ENCODE data around the gene CACNA2D4. TPM values are rescaled to one million over a fixed set of nuclear protein-coding genes. Genes with fewer than 3 reads are reported as not detected.
A peak's percentile ranks its signal among the peaks of the same experiment; 100 is the strongest.

CACNA2D4 gene
- total and polyA plus RNA-seq, 4 donors = 0.95 to 1.8 (median 1.7) TPM

- DNase-seq (ENCODE audit: low read depth in 4 of 6, low spot score in 6 of 6) = no peak
- no peaks in the 10 kb centered on the region for H3K4me1 ChIP-seq (ENCODE audit: control insufficient read depth, insufficient read depth, low read length)
- no peaks in the 10 kb centered on the region for H3K27me3 ChIP-seq (ENCODE audit: control insufficient read depth, insufficient read depth, low read length)
- H3K27ac ChIP-seq (ENCODE audit: low read depth, low read length) = no peak overlapping the region
- H3K9me3 ChIP-seq (ENCODE audit: control insufficient read depth, insufficient read depth, low read length) = no peaks in the 10 kb centered on the region
- H3K36me3 ChIP-seq (ENCODE audit: control insufficient read depth, insufficient read depth, low read length) = no peaks in the 10 kb centered on the region
- WGBS (ENCODE audit: insufficient coverage) = 86% methylated on average over 3 of the region's 3 CpGs
- H3K4me3 ChIP-seq (ENCODE audit: low read depth, low read length) = no peak overlapping the region
Observed at GRCh38 chr12:1881936-1882335, 36.5 kb downstream of the CACNA2D4 start.

DNA sequence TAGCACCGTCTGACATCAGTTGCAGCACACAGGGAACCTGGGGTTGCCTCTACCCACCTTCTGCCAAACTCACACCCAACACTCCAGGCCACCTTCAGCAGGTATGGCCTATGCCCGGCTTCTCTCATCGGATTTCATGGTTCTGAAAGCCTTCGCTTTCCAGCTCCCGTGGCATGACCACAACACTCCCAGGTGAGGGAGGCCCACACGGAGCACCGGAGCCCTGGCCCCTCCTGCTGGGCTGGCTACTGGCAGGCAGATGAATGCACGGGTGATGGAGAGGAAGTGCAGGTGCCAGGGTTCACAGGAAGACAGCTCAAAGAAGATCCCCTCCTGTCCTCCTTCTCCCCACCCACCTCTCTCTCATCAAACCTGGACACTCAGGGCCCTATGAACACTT is 37.2 kb downstream of the CACNA2D4 start:
- Histone ChIP-seq H3K4me1 (ENCODE audit: control insufficient read depth, insufficient read depth, low read length) (no peaks in the 10 kb centered on the region), H3K36me3 (ENCODE audit: control insufficient read depth, insufficient read depth, low read length) (no peaks in the 10 kb centered on the region), H3K4me3 (ENCODE audit: low read depth, low read length) (no peak overlapping the region), H3K27me3 (ENCODE audit: control insufficient read depth, insufficient read depth, low read length) (no peaks in the 10 kb centered on the region), H3K9me3 (ENCODE audit: control insufficient read depth, insufficient read depth, low read length) (no peaks in the 10 kb centered on the region), H3K27ac (ENCODE audit: low read depth, low read length) (no peak overlapping the region)
- DNase-seq (ENCODE audit: low read depth in 4 of 6, low spot score in 6 of 6) = no peak
- WGBS (ENCODE audit: insufficient coverage) = 95% methylated on average over 8 of the region's 8 CpGs

DNA sequence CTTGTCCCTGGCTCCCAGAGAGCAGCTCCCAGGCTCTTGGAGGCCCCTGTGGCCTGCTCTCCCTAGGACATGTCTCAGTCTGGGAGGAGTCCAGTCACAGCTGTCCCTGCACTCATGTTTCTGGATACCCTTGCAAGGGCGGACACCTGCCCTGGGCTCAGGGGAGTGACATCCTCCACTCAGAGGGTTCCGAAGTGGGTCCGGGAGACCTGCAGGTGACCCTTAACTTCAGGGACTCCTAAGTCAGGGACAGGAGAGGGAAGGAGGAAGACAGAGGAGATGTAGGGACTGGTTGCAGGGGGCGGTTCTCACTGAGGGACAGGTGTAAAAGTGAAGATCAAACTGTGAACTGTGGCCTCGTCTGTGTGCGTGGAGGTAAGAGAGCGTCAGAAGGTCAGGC is 37.6 kb downstream of the CACNA2D4 start:
- Histone ChIP-seq H3K27me3 (ENCODE audit: control insufficient read depth, insufficient read depth, low read length) (no peaks in the 10 kb centered on the region), H3K4me1 (ENCODE audit: control insufficient read depth, insufficient read depth, low read length) (no peaks in the 10 kb centered on the region), H3K27ac (ENCODE audit: low read depth, low read length) (no peak overlapping the region), H3K9me3 (ENCODE audit: control insufficient read depth, insufficient read depth, low read length) (no peaks in the 10 kb centered on the region), H3K4me3 (ENCODE audit: low read depth, low read length) (no peak overlapping the region), H3K36me3 (ENCODE audit: control insufficient read depth, insufficient read depth, low read length) (no peaks in the 10 kb centered on the region)
- 97% methylated on average over 7 of the region's 7 CpGs for WGBS (ENCODE audit: insufficient coverage)
- no peak for DNase-seq (ENCODE audit: low read depth in 4 of 6, low spot score in 6 of 6)

DNA sequence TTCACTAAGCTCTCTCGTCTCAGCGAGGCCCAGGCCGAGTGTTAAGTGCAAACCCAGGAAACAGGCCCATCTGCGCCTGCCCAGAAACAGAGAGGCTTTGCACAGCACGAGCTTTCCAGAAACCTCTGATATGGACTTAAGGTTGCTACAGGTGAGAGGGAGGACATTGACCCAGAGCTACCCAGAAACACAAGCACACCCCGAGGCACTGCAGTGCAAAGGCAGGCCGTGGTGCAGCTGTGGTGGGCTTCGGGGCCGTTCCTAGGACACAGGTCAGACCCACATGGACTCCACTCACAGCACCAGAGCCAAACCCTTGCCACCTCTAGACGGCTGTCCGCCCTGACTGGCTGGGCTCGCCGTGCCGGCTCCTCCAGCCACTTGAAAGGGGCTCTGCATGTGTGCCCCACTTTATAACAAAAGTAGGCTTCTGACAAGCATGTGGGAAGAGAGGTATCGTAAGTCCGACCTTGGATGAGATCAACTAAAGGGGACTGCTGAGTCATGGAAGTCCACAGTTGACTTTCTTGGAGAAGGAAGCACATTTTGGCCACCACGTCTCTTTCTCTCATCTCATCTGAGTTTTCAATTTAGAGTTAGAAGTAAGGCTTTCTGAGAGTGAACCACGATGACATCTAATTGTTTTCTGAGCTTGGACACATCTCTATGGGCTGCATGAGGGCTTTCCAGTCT is 38.2 kb downstream of the CACNA2D4 start:
- H3K9me3 ChIP-seq (ENCODE audit: control insufficient read depth, insufficient read depth, low read length) = no peaks in the 10 kb centered on the region
- H3K27me3 ChIP-seq (ENCODE audit: control insufficient read depth, insufficient read depth, low read length) = no peaks in the 10 kb centered on the region
- H3K36me3 ChIP-seq (ENCODE audit: control insufficient read depth, insufficient read depth, low read length) = no peaks in the 10 kb centered on the region
- H3K27ac ChIP-seq (ENCODE audit: low read depth, low read length) = no peak overlapping the region
- H3K4me1 ChIP-seq (ENCODE audit: control insufficient read depth, insufficient read depth, low read length) = no peaks in the 10 kb centered on the region
- WGBS (ENCODE audit: insufficient coverage) = 82% methylated on average over 8 of the region's 18 CpGs
- DNase-seq (ENCODE audit: low read depth in 4 of 6, low spot score in 6 of 6) = no peak
- H3K4me3 ChIP-seq (ENCODE audit: low read depth, low read length) = no peak overlapping the region

DNA sequence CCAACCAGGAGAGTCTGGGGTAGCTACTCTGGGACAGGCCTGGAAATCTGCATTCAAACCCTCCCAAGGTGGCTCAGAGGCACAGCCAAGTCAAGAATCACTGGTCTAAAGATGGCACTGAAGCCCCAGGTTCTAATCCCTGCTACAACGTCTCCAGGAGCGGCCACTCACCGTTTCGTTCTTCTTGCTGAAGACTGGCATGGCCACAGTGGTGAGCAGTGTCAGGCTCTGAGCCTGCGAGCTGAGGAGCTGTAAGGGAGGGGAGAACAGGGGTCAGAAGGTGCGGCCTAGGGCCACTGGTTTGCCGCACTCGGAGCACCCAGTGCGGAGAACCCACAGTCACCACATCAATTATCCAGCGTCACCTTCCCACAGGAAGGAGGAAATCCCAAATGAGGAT is 38.8 kb downstream of the CACNA2D4 start:
- Histone ChIP-seq H3K9me3 (ENCODE audit: control insufficient read depth, insufficient read depth, low read length) (no peaks in the 10 kb centered on the region), H3K36me3 (ENCODE audit: control insufficient read depth, insufficient read depth, low read length) (no peaks in the 10 kb centered on the region), H3K27ac (ENCODE audit: low read depth, low read length) (no peak overlapping the region), H3K4me1 (ENCODE audit: control insufficient read depth, insufficient read depth, low read length) (no peaks in the 10 kb centered on the region), H3K4me3 (ENCODE audit: low read depth, low read length) (no peak overlapping the region), H3K27me3 (ENCODE audit: control insufficient read depth, insufficient read depth, low read length) (no peaks in the 10 kb centered on the region)
- DNase-seq (ENCODE audit: low read depth in 4 of 6, low spot score in 6 of 6) = no peak
- WGBS (ENCODE audit: insufficient coverage) = 90% methylated on average over 4 of the region's 10 CpGs

DNA sequence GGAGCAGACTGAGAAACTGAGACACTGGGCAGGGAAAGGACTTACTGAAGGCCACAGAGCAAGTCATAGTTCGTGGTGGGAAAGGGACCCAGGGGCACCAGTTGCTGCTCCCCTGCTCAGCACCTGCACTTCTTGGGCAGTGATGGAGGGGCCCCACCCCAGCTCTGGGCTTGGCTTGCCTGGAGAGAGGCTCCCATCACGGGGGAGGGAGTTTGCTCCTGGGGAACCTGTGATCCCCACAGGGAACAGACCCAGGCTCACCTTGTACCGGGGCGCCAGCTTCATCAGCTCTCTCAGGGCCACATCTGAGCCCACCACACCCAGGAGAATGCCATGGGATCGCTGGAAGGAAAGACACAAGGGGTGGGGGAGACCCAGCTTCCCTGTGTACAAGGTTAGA is 39.8 kb downstream of the CACNA2D4 start:
- H3K4me1 ChIP-seq (ENCODE audit: control insufficient read depth, insufficient read depth, low read length) = peaks cover 1% of the 10 kb centered on the region
- no peak for DNase-seq (ENCODE audit: low read depth in 4 of 6, low spot score in 6 of 6)
- H3K27ac ChIP-seq (ENCODE audit: low read depth, low read length) = no peak overlapping the region
- H3K4me3 ChIP-seq (ENCODE audit: low read depth, low read length) = no peak overlapping the region
- no peaks in the 10 kb centered on the region for H3K9me3 ChIP-seq (ENCODE audit: control insufficient read depth, insufficient read depth, low read length)
- no peaks in the 10 kb centered on the region for H3K36me3 ChIP-seq (ENCODE audit: control insufficient read depth, insufficient read depth, low read length)
- H3K27me3 ChIP-seq (ENCODE audit: control insufficient read depth, insufficient read depth, low read length) = no peaks in the 10 kb centered on the region
- WGBS (ENCODE audit: insufficient coverage) = 88% methylated on average over 2 of the region's 5 CpGs

DNA sequence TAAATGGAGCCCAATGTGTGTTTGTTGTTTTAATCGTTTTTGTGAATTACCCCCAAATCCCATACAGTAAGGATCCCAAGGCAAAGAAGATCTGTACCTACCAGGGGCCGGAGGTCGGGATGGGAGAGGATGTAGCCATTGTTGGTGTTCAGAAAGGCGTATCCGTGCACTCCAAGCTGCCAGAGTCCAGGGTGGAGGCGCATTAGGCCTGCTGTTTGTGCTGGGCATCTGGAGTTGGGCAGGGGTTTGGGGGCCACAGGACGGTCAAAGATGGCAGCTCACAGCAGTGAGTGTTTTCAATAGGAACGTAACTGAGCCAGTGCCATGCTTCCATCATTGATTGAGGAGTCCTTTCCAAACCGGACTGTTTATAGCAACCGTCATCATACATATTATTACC is 40.2 kb downstream of the CACNA2D4 start:
- WGBS (ENCODE audit: insufficient coverage) = 98% methylated on average over 7 of the region's 10 CpGs
- H3K4me3 ChIP-seq (ENCODE audit: low read depth, low read length) = no peak overlapping the region
- no peaks in the 10 kb centered on the region for H3K27me3 ChIP-seq (ENCODE audit: control insufficient read depth, insufficient read depth, low read length)
- H3K4me1 ChIP-seq (ENCODE audit: control insufficient read depth, insufficient read depth, low read length) = peaks cover 5% of the 10 kb centered on the region
- no peak for DNase-seq (ENCODE audit: low read depth in 4 of 6, low spot score in 6 of 6)
- H3K27ac ChIP-seq (ENCODE audit: low read depth, low read length) = no peak overlapping the region
- no peaks in the 10 kb centered on the region for H3K9me3 ChIP-seq (ENCODE audit: control insufficient read depth, insufficient read depth, low read length)
- no peaks in the 10 kb centered on the region for H3K36me3 ChIP-seq (ENCODE audit: control insufficient read depth, insufficient read depth, low read length)

GRCh38 chr12:1877169-1877878 is 41.1 kb downstream of the CACNA2D4 start:
- H3K27me3 ChIP-seq (ENCODE audit: control insufficient read depth, insufficient read depth, low read length) = no peaks in the 10 kb centered on the region
- WGBS (ENCODE audit: insufficient coverage) = 85% methylated on average over 5 of the region's 8 CpGs

GRCh38 chr12:1876086-1876485 is 42.4 kb downstream of the CACNA2D4 start:
- no CpG with 5 or more reads among the region's 3 CpGs for WGBS (ENCODE audit: insufficient coverage)
- H3K4me1 ChIP-seq (ENCODE audit: control insufficient read depth, insufficient read depth, low read length) = peaks cover 5% of the 10 kb centered on the region

More at GRCh38 chr12:1877169-1877878, 41.1 kb downstream of the CACNA2D4 start:
- H3K9me3 ChIP-seq (ENCODE audit: control insufficient read depth, insufficient read depth, low read length) = no peaks in the 10 kb centered on the region
- H3K4me1 ChIP-seq (ENCODE audit: control insufficient read depth, insufficient read depth, low read length) = peaks cover 5% of the 10 kb centered on the region
- no peaks in the 10 kb centered on the region for H3K36me3 ChIP-seq (ENCODE audit: control insufficient read depth, insufficient read depth, low read length)
- DNase-seq (ENCODE audit: low read depth in 4 of 6, low spot score in 6 of 6) = no peak
- no peak overlapping the region for H3K27ac ChIP-seq (ENCODE audit: low read depth, low read length)
- H3K4me3 ChIP-seq (ENCODE audit: low read depth, low read length) = no peak overlapping the region

GRCh38 chr12:1875608-1876007 is 42.8 kb downstream of the CACNA2D4 start:
- Histone ChIP-seq H3K9me3 (ENCODE audit: control insufficient read depth, insufficient read depth, low read length) (no peaks in the 10 kb centered on the region), H3K27me3 (ENCODE audit: control insufficient read depth, insufficient read depth, low read length) (no peaks in the 10 kb centered on the region), H3K4me1 (ENCODE audit: control insufficient read depth, insufficient read depth, low read length) (peaks cover 5% of the 10 kb centered on the region), H3K4me3 (ENCODE audit: low read depth, low read length) (no peak overlapping the region), H3K27ac (ENCODE audit: low read depth, low read length) (no peak overlapping the region), H3K36me3 (ENCODE audit: control insufficient read depth, insufficient read depth, low read length) (no peaks in the 10 kb centered on the region)
- peak in 1 of 6 donors; percentile 21 for DNase-seq (ENCODE audit: low read depth in 4 of 6, low spot score in 6 of 6)
- WGBS (ENCODE audit: insufficient coverage) = 65% methylated on average over 6 of the region's 6 CpGs

More at GRCh38 chr12:1876086-1876485, 42.4 kb downstream of the CACNA2D4 start:
- Histone ChIP-seq H3K36me3 (ENCODE audit: control insufficient read depth, insufficient read depth, low read length) (no peaks in the 10 kb centered on the region), H3K27ac (ENCODE audit: low read depth, low read length) (no peak overlapping the region), H3K4me3 (ENCODE audit: low read depth, low read length) (no peak overlapping the region), H3K9me3 (ENCODE audit: control insufficient read depth, insufficient read depth, low read length) (no peaks in the 10 kb centered on the region), H3K27me3 (ENCODE audit: control insufficient read depth, insufficient read depth, low read length) (no peaks in the 10 kb centered on the region)
- peak in 2 of 6 donors; percentile 9 to 54 for DNase-seq (ENCODE audit: low read depth in 4 of 6, low spot score in 6 of 6)
